Vagina (tissue), 2 donors: ENCODE data around the gene LY86. TPM values are rescaled to one million over a fixed set of nuclear protein-coding genes. Genes with fewer than 3 reads are reported as not detected.

ENCODE experiments used
- DNase-seq, 2 donors: peaks; one replicate each; pipeline ENCODE4 v3.0.0-alpha.2; 2017; ENCODE audit errors: extremely low spot score in 2 of 2
- H3K27ac ChIP-seq: fragments of 200-600 bp; sonication (generic); one replicate; pipeline ENCODE4 v1.5.1; 2019
- H3K27me3 ChIP-seq: fragments of 200-600 bp; sonication (generic); one replicate; pipeline ENCODE4 v1.5.1; 2019
- H3K36me3 ChIP-seq, 2 donors: fragments of 200-600 bp; sonication (generic); one replicate each; pipeline ENCODE4 v1.5.1; 2017 to 2019
- H3K4me1 ChIP-seq: fragments of 200-600 bp; sonication (generic); one replicate; pipeline ENCODE4 v1.5.1; 2019
- H3K4me3 ChIP-seq, 2 donors: fragments of 200-600 bp; sonication (generic); 1 replicate in 1 of 2; 2 replicates in 1 of 2; pipeline ENCODE4 v1.5.1; 2016 to 2019
- H3K9me3 ChIP-seq: fragments of 200-600 bp; sonication (generic); one replicate; pipeline ENCODE4 v1.5.1; 2019
- POLR2A ChIP-seq, 2 donors: fragments of 450-650 bp; IDR thresholded peaks; one replicate each; pipeline ENCODE4 v1.6.1; 2017; ENCODE audit warnings: antibody characterized with exemption in 2 of 2, mild to moderate bottlenecking in 2 of 2, moderate library complexity in 2 of 2
- POLR2AphosphoS5 ChIP-seq, 2 donors: sonication (generic); formaldehyde crosslinking; IDR thresholded peaks; one replicate each; pipeline ENCODE4 v1.9.0; 2017; ENCODE audit warnings: antibody characterized with exemption in 2 of 2, mild to moderate bottlenecking in 2 of 2, low read depth in 1 of 2; ENCODE audit not compliant: insufficient read depth in 1 of 2
- intact Hi-C: fragments of 100-400 bp; cut with DNase I; formaldehyde crosslinking; loops from one replicate; pipeline ENCODE4 v1.15.1; 2023
- total RNA-seq: library from RNA; depleted of rRNA; stranded (reverse); fragments of >200 nt; gene quantifications from one replicate; pipeline ENCODE4 v1.2.3, GENCODE V29; 2016
- TF ChIP-seq, protein P1 (sequence below), 3 experiments: fragments of 450-650 bp in 2 of 3; fragments of 200-600 bp in 1 of 3; sonication (generic) in 1 of 3; IDR thresholded peaks; one replicate each; pipeline ENCODE4 v1.5.1; 2017 to 2019; ENCODE audit warnings: antibody characterized with exemption in 3 of 3, mild to moderate bottlenecking in 2 of 3, moderate library complexity in 2 of 3

Gene LY86
- total RNA-seq, 1 donor from 2014 or later: 4.9 TPM

DNA sequence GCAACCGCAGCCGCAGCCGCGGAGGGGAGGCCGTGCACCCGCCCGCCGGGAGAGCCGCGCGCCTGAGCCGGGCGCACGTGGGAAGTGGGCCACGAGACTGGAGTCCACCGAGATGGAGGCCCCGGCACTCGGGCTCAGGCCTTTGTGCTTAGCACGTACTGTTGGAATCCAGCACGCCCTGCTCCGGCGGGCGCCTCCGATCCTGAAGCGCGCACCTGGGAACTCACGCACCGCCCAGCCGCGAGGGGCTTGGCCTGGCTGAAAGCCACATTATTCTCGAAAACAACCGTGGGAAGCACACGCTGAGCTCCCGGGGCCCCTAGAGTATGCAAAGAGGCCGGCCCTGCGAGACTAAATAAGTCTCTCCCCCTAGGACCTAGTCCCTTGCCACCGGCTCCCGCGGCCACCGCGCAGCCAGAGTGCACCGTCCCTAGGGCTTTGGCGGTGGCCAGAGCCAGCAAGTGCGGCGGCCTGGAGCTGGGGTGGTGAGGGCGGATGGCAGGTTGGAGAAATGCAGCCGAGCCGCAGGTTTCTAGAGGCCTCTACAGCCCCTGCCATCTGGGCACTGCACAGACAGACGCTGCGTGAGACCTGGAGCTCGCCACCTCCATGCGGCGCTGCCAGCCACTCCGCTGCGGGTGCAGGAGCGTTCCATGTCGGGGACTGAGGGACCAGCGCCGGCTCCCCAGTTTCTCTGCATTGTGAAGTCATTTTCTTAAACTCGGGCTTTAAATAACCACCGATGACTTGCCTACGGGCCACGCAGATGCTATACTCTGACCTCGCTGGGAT is 42.0 kb upstream of the LY86 start:
- DNase-seq: no peak
- H3K9me3 ChIP-seq: no peaks in the 10 kb centered on the region
- peaks cover 14% of the 10 kb centered on the region for H3K4me1 ChIP-seq
- no peaks in the 10 kb centered on the region for H3K36me3 ChIP-seq
- no peaks in the 10 kb centered on the region for H3K27me3 ChIP-seq
- H3K27ac ChIP-seq: no peak overlapping the region
- intact Hi-C loops: loop anchor here (10.0 kb wide), 1 partner anchor 1402 kb away; no protein-coding TSS in a partner anchor
- peak overlapping the region; percentile 37 to 49 for H3K4me3 ChIP-seq
- TF ChIP-seq, protein P1, sequence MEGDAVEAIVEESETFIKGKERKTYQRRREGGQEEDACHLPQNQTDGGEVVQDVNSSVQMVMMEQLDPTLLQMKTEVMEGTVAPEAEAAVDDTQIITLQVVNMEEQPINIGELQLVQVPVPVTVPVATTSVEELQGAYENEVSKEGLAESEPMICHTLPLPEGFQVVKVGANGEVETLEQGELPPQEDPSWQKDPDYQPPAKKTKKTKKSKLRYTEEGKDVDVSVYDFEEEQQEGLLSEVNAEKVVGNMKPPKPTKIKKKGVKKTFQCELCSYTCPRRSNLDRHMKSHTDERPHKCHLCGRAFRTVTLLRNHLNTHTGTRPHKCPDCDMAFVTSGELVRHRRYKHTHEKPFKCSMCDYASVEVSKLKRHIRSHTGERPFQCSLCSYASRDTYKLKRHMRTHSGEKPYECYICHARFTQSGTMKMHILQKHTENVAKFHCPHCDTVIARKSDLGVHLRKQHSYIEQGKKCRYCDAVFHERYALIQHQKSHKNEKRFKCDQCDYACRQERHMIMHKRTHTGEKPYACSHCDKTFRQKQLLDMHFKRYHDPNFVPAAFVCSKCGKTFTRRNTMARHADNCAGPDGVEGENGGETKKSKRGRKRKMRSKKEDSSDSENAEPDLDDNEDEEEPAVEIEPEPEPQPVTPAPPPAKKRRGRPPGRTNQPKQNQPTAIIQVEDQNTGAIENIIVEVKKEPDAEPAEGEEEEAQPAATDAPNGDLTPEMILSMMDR (IDR thresholded peaks at IDR 0.05): no peak
- TF ChIP-seq POLR2AphosphoS5 (IDR thresholded peaks at IDR 0.05; ENCODE audit: insufficient read depth in 1 of 2, low read depth in 1 of 2) (no peak), POLR2A (IDR thresholded peaks at IDR 0.05) (no peak)

DNA sequence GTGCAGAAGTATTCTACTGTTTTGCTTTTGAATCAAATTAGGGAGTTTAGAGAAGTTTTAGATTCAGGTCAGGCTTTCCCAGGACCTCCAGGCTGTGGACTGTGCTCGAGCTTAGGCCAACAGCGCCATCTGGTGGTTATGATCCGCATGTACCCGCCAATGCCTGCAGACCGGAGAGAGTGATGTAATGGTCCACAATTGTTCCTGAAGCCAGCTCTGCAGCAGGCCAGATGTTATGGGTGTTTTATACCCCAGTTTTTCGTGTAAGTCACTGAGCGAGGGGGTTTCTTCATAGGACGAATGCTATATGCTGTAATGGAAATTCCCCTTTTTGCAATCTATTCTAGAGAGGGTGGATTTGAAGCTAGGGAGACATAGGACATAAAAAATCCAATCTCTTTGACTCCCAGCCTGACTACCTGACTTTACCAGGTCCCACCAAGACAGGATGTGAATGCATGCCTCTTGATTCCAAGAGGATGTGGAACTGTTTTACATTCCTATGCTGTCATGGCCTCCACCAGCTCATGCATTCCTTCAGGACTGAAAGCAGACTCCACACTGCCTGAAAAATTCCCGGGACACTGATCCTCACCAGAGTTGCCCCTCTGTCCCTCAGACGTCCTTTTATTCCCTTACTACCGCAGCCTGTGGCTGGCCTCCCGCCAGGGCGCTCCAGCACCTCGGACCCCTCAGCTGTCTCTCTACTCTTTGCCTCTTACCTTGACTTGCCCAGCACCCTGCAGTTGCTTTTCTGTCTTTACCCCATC is 41.2 kb upstream of the LY86 start:
- Histone ChIP-seq H3K4me1 (peaks cover 14% of the 10 kb centered on the region), H3K27ac (no peak overlapping the region), H3K27me3 (no peaks in the 10 kb centered on the region), H3K4me3 (peak overlapping the region; percentile 37 to 49), H3K36me3 (no peaks in the 10 kb centered on the region), H3K9me3 (no peaks in the 10 kb centered on the region)
- intact Hi-C loops: loop anchor here (10.0 kb wide), 1 partner anchor 1402 kb away; no protein-coding TSS in a partner anchor
- peak in 1 of 2 donors; percentile 91 for DNase-seq
- no peak for TF ChIP-seq POLR2A (IDR thresholded peaks at IDR 0.05)
- TF ChIP-seq, protein P1 (IDR thresholded peaks at IDR 0.05): peak; percentile 94 to 95 (median 95)

- TF ChIP-seq, protein P1 (IDR thresholded peaks at IDR 0.05): no peak
- TF ChIP-seq POLR2A (IDR thresholded peaks at IDR 0.05): no peak
- TF ChIP-seq POLR2AphosphoS5 (IDR thresholded peaks at IDR 0.05; ENCODE audit: insufficient read depth in 1 of 2, low read depth in 1 of 2): no peak
- no peaks in the 10 kb centered on the region for H3K9me3 ChIP-seq
- H3K36me3 ChIP-seq: no peaks in the 10 kb centered on the region
- no peak overlapping the region for H3K4me3 ChIP-seq
- no peak for DNase-seq
- H3K4me1 ChIP-seq: no peaks in the 10 kb centered on the region
- intact Hi-C loops: no loop called here
- no peaks in the 10 kb centered on the region for H3K27me3 ChIP-seq
- no peak overlapping the region for H3K27ac ChIP-seq
Measured at GRCh38 chr6:6556161-6556737, 32.3 kb upstream of the LY86 start.

DNA sequence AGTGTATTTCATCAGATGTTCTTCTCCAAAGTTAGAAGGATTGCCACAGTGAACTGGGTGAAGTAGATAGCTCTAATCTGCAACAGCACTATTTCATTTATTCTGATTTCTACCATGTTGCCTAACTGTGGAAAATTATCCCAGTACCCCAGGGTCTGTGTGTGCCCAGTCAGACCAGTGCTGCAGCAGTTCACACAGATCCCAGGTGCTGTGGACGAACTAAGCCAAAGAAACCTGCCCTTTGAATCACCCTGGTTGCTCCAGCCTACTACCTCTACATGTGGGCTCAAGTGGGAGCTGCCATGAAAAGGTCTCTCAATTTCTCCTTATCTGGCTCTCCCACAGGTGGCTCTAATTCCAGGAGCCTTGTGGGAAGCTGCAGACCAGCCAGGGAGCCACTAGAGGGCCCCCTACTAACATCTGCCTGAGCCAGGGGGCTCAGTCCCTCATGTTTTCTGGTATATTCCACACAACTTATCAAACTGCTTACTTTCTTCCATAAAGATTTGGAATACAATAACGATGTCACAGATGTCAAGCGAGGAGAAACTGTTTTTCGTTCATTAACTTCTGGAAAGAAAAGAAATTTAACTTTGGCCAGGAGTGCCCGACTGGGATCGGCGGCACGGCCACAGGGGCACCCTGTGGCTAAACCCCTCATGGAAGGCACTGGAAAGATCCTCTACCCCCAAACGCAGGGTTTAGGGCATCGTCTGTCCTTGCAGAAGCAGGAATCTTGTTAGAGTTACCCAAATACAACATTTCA is 31.6 kb upstream of the LY86 start:
- Histone ChIP-seq H3K27ac (no peak overlapping the region), H3K4me1 (no peaks in the 10 kb centered on the region), H3K4me3 (no peak overlapping the region), H3K9me3 (no peaks in the 10 kb centered on the region), H3K27me3 (no peaks in the 10 kb centered on the region), H3K36me3 (no peaks in the 10 kb centered on the region)
- DNase-seq: no peak
- intact Hi-C loops: no loop called here
- TF ChIP-seq POLR2A (IDR thresholded peaks at IDR 0.05): no peak
- TF ChIP-seq, protein P1 (IDR thresholded peaks at IDR 0.05): peak in 1 of 3 experiments; percentile 34
